GDM1 (cell line): ENCODE data around the gene EPO.

Source experiments
- DNase-seq: peaks from one replicate; lab custom pipeline; 2025; lab: John Stamatoyannopoulos, UW

The EPO gene

DNA sequence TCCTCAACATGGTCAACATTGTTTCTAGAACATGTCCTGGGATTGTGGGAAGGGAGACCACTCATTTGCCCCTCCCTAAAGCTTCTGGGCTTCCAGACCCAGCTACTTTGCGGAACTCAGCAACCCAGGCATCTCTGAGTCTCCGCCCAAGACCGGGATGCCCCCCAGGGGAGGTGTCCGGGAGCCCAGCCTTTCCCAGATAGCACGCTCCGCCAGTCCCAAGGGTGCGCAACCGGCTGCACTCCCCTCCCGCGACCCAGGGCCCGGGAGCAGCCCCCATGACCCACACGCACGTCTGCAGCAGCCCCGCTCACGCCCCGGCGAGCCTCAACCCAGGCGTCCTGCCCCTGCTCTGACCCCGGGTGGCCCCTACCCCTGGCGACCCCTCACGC is at the start of gene EPO:
Gene EPO, plus strand, starts transcription at position 190 of the 392 bp plus-strand sequence. CDS start 513 bp downstream, outside the sequence.
- no peak for DNase-seq

DNA sequence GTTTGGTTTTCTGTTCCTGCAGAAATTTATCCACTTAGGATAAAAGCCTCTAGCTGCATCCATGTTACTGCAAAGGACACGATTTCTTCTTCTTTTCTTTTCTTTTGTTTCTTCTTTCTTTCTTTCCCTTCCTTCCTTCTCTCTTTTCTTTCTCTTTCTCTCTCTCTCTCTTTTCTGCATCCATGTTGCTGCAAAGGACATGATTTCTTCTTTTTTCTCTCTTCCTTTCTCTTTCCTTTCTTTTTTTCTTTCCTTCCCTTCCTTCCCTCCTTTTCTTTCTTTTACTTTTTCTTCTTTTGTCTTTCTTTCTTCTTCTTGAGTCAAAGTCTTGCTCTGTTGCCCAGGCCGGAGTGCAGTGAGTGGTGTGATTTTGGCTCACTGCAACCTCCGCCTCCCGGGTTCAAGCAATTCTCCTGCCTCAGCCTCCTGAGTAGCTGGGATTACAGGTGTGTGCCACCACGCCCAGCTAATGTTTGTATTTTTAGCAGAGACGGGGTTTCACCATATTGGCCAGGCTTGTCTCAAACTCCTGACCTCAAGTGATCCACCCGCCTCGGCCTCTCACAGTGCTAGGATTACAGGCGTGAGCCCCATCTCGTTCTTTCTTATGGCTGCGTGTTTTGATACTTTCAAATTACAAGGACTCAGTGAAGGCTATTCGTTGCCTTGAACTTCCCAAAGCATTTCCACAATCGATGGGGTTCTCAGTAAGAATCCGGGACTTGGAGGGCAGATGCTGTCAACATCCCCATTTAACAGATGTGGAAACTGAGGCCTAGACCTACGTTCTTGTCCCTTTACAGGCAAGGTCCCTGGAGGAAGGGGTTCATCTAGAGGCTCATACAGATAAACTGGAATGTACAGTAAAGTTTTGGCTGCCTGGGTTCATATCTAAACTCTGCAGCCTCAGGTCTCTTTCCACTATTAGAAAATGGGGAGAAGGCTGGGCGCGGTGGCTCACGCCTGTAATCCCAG is 48.6 kb upstream of the EPO start:
- DNase-seq: no peak

DNA sequence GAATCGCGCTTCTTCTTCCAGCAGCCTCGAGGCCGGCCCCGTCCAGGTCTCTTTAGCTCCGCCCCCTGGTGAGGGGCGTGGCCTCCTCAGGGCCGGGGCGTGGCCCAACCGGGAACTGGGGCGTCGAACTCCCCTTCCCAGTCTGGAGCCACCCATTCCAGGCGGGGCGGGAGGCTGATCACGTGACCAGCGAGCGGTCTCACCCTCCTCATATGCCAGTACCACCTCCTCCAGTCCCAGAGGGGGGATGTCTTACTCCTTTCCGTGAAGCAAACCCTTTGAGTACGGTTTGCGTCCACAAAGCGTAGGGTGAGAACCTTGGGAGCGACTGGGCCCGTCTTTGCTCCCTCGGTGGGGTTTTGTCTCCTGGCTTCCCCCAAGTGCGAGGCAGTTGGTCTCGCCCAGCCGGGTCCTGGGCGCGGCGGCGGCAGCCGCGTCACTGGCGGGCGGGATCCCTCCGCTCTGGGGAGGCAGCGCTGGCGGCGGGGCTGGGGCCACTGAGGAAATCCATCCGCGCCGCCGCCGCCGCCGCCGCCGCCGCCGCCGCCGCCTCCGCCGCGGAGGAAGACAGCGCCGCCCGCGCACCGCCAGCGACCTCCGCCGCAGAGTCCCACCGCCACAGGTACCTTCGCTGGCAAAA is 46.8 kb upstream of the EPO start, which contains the start of gene GNB2:
Gene GNB2, plus strand, starts transcription at position 439 of the 640 bp plus-strand sequence. CDS start 2,526 bp downstream, outside the sequence.
- peak; percentile 99 for DNase-seq

DNA sequence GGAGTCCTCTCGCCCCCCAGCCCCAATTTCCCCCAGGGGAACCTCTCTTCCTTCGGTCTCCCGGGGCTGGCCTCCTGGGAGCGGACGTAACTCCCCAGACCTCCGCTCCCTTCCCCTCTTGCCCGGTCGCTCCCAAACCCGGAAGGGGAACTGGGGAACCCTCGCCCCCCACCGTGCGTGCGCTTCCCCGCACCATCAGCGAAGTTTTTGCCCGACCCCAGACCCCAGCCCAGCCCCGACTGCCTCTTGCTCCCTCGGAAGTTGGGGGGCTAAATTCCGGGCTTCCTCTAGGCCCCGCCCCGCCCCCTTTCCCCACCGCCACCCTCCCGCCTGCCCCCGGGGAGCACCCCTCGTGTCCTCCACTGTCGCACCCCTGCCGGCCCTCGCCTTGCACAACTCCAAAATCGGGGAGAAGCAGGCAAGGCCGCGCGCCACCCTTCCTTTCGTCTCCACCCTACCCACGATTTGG is 46.3 kb upstream of the EPO start:
- DNase-seq: no peak

DNA sequence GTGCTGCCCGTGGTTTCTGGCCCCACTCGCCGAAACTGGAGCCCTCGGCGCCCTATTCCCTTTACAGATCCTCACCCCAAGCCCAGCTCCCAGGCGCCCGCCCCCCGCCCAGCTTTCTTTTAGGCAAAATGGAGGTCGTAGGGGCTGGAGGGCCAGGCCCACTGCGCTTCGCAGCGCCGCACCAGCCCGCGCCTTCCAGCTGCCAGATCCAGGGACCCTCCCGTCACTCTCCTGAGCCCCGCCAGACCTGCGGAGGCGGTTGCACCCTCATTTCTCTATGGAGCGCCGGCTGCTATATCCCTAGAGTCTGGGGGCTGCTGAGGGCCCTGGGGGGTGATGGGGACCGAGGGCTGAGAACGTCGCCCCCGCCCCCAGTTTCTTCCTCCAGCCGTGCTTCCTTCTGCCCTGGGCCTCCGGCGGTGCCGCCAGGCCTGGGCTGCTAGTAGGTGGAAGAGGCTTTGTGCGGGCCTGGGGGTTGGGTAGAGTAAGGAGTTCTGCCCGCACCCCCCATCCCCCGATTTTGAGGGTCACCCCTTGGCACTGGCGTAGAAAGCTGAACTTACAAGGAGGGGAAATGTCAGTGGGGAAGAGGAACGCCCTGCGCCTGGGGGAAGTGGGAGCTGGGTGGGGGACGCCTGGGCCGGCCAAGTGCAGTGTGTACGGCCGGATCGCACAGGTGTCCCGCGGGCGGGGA is 45.7 kb upstream of the EPO start:
- no peak for DNase-seq

- DNase-seq: no peak
Measured at GRCh38 chr7:100675105-100675451, 45.2 kb upstream of the EPO start.

- DNase-seq: no peak
Measured at GRCh38 chr7:100675581-100676350, 44.5 kb upstream of the EPO start.

DNA sequence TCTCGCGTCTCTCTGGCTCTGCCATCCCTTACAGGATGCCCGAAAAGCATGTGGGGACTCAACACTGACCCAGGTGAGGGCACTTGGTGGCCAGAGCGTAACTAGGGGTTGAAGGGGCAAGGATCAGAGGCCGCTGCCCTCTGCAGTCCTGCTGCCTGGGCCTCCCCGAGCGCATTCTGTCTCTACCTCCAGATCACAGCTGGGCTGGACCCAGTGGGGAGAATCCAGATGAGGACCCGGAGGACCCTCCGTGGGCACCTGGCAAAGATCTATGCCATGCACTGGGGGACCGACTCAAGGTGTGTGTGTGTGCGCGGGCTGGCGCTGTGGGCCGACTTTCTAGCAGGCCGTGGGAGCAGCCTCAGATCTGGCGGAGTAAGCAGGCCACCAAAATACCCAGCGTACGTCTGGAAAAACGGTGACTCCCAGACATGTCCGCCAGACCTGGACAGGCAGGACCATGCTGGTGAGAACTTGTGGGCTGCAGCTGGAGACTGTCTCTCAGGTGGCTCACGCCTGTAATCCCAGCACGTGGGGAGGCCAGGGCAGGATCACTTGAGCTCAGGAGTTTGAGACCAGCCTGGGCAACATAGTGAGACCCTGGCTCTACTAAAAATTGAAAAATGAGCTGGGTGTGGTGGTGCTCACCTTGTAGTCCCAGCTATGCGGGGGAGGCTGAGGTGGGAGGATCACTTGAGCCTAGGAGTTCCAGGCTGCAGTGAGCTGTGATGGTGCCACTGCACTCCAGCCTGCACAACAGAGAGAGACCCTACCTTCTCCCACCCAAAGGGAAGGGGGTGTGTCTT is 43.6 kb upstream of the EPO start:
- DNase-seq: no peak

- DNase-seq: no peak
Measured at GRCh38 chr7:100677308-100678267, 42.7 kb upstream of the EPO start.

DNA sequence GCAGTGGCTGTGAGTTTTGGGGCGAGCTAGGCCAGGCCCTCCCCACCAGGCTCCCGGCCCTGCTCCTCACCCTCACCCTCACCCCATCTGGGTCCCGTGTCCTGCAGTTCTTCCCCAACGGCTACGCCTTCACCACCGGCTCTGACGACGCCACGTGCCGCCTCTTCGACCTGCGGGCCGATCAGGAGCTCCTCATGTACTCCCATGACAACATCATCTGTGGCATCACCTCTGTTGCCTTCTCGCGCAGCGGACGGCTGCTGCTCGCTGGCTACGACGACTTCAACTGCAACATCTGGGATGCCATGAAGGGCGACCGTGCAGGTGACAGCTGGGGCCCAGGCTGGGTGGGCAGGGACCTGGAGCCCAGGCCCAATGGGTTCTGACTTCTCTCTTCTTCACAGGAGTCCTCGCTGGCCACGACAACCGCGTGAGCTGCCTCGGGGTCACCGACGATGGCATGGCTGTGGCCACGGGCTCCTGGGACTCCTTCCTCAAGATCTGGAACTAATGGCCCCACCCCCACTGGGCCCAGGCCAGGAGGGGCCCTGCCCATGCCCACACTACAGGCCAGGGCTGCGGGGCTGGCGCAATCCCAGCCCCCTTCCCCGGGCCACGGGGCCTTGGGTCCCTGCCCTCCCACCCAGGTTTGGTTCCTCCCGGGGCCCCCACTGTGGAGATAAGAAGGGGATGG is 41.8 kb upstream of the EPO start:
- no peak for DNase-seq

- no peak for DNase-seq
Measured at GRCh38 chr7:100679129-100679926, 40.9 kb upstream of the EPO start.

DNA sequence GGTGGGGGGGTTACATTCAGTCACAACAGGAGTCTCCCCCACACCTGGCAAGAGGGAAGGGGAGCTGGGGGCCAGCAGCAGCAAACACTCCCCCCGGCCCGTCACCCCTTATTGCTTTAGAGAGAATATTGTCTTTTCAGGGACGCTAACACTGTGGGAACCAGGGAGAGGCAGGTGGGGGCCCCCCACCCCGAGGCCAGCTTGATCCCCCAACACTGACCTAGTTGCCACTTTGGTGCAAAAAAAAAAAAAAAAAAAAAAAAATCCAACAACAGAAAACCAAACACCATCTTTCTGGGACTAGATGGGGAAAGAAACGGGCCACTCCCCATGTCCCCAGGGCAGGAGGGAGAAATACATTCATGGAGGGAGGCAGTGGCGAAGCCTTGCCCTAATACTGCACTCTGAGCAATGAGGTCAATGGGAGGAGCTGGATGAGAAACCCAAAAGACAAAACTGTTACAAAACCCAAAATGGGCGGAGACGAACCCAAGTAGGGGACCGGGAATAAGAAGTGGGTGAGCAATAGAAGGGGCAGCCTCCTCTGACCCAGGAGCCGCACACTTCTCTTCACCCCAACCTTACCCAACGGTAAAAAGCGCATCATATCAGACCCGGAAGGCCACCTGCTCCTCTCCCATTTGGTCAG is 40.2 kb upstream of the EPO start:
- no peak for DNase-seq

- DNase-seq: no peak
Measured at GRCh38 chr7:100680576-100681271, 39.5 kb upstream of the EPO start.

DNA sequence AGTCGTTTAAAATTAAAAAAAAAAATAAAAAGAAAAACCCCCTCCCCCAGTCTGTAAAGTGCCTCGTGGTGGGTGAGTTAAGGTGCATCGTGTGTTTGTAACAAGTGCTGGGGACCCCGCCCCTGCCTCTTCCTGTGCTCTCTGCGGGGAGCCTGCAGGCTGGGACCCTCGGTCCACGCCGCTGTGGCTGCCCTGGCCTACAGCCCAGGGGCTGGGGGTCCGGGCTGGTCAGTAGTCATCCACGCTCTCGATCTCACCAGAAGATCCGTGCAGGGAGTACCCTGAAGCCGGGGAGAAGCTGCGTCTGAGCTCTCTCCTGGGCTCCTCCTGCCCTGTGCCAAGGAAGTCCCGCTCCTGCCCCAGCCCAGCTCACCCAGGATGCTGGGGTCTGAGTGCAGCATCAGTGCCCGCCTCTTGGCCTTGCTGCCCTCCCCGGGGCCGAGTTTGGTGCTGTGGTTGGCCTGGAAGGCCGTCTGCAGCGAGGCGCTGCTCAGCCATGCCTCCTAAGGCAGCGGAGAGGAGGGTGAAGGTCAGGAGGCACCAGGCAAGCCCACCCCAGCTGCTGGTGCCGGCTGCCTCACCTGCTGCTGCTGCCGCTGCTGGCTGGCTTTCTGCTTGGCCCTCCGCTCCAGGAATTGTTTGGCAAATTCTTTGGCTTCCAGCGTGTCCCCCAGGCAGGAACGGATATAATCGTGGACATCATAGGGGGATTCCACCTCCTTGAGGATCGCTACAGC is 38.6 kb upstream of the EPO start:
- no peak for DNase-seq

DNA sequence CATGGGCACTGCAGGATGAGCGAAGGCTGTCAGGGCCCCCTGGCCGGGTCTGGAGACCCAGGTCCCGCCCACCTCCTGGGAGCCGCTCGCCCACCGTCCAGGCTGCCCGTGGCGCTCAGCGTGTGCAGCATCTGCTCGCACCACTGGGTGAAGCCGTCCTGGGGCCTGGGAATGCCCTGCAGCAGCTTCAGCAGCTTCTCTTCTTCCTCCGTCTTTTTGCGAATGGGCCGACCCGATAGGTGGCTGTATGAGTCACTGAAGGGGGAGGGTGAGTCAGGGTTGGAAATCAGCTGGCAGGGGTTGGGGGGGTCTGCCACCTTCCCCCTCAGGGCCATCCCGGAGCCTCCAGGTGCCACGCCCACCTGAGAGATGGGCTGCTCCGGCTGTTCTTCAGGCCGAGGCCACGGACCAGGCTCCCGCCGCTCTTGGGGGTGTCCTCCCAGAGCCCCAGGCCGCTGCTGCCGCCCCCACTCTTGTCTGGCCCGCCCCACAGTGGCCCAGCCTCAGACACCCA is 38.0 kb upstream of the EPO start:
- DNase-seq: no peak

DNA sequence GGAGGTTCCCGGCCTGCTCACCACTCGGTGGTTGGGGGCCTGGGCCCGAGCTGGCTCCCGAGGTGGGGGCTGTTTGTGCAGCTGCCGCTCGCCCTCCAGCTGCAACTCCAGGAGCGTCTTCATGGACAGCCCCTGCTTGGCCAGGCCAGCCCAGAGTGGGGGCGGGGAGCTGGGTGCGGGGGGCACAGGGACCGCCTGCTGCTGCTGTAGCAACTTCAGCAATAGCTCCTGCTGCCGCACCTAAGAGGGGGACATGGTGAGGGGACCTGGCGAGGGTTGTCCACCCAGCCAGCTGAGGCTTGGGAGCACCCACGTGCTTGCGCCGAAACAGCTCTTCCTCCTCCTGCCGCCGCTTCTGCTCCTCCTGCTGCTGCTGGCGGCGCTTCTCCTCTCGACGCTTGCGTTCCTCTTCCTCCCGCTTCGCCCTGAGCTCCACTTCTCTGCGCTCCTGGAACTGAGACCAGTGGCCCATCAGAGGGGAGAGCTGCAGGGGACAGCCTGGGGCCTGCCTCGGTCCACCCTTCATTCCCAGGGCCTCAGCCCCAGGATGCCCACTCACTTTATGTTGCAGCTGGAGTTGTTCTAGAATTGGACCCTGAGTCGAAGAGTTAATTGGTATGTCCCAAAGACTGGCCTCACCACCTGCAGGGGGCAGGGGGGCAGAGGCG is 37.1 kb upstream of the EPO start:
- no peak for DNase-seq
